PC-9 (cell line): Measurements from ENCODE around the gene BEST3.

Experiments used
- CTCF ChIP-seq: fragments of 200-600 bp; sonication (generic); conservative IDR thresholded peaks from 2 replicates; pipeline ENCODE4 v1.6.1; 2017; ENCODE audit warnings: mixed run types, antibody characterized with exemption, mild to moderate bottlenecking, moderate library complexity
- EZH2 ChIP-seq: fragments of 200-600 bp; sonication (generic); IDR thresholded peaks from 2 replicates; pipeline ENCODE4 v1.8.0; 2017; ENCODE audit warnings: antibody characterized with exemption, low read depth

GRCh38 chr12:69732088-69732487, 33.0 kb upstream of the BEST3 start:
- TF ChIP-seq CTCF (no peak), EZH2 (no peak)
